ENCODE measurements around the gene TMEM266.

DNA sequence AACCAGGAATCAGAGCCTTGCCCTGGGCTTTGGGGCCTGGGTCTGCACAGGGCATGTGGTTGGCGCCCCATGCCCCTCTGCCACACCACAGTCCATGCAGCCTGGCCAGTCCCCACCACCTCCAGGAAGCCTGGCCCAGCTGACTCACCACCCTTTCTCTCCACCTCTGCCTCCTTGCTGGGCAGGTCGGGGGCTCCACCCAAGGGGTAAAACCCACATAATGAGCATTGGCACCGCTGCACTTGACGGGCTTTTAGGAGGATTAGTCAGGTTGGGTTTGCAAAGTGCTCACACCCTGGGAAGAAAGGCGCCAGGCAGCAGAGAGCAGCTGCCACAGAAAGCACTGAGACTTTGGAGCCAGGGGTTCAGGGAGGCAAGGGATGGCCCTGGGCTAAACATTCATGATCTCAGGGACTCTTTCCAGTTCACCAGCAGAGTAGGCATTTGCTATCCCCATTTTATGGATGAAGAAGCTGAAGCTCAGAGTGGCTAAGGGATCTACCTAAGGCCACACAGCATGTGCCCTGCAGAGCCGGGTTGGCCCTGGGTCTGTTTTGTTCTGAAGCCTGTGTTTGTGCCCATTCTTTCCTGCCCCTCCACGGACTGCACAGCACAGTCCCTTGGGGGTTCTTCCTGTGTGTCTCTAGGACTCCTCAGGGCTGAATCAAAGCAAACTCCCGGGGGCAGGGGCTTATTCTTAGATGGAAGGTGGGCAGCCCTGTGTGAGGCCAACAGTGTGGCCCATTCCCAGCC is 138.1 kb downstream of the TMEM266 start:
- TF ChIP-seq, protein P1, sequence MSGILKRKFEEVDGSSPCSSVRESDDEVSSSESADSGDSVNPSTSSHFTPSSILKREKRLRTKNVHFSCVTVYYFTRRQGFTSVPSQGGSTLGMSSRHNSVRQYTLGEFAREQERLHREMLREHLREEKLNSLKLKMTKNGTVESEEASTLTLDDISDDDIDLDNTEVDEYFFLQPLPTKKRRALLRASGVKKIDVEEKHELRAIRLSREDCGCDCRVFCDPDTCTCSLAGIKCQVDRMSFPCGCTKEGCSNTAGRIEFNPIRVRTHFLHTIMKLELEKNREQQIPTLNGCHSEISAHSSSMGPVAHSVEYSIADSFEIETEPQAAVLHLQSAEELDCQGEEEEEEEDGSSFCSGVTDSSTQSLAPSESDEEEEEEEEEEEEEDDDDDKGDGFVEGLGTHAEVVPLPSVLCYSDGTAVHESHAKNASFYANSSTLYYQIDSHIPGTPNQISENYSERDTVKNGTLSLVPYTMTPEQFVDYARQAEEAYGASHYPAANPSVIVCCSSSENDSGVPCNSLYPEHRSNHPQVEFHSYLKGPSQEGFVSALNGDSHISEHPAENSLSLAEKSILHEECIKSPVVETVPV (CRISPR knock-in tag; IDR thresholded peaks at IDR 0.05) = no peak
- TF ChIP-seq, protein P2, sequence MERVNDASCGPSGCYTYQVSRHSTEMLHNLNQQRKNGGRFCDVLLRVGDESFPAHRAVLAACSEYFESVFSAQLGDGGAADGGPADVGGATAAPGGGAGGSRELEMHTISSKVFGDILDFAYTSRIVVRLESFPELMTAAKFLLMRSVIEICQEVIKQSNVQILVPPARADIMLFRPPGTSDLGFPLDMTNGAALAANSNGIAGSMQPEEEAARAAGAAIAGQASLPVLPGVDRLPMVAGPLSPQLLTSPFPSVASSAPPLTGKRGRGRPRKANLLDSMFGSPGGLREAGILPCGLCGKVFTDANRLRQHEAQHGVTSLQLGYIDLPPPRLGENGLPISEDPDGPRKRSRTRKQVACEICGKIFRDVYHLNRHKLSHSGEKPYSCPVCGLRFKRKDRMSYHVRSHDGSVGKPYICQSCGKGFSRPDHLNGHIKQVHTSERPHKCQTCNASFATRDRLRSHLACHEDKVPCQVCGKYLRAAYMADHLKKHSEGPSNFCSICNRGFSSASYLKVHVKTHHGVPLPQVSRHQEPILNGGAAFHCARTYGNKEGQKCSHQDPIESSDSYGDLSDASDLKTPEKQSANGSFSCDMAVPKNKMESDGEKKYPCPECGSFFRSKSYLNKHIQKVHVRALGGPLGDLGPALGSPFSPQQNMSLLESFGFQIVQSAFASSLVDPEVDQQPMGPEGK (CRISPR knock-in tag; IDR thresholded peaks at IDR 0.05; ENCODE audit: borderline replicate concordance) = no peak
- TF ChIP-seq ZFP3 (CRISPR knock-in tag; IDR thresholded peaks at IDR 0.05) (no peak), CSDC2 (CRISPR knock-in tag; IDR thresholded peaks at IDR 0.05) (no peak), ISL1 (CRISPR knock-in tag; IDR thresholded peaks at IDR 0.05) (no peak), ESRRG (CRISPR knock-in tag; IDR thresholded peaks at IDR 0.05) (no peak), OSR1 (CRISPR knock-in tag; IDR thresholded peaks at IDR 0.05) (no peak), SNAI2 (CRISPR knock-in tag; IDR thresholded peaks at IDR 0.05) (no peak), GLIS3 (CRISPR knock-in tag; IDR thresholded peaks at IDR 0.05) (no peak), ZFP30 (CRISPR knock-in tag; IDR thresholded peaks at IDR 0.05) (no peak)
- TF ChIP-seq, protein P3, sequence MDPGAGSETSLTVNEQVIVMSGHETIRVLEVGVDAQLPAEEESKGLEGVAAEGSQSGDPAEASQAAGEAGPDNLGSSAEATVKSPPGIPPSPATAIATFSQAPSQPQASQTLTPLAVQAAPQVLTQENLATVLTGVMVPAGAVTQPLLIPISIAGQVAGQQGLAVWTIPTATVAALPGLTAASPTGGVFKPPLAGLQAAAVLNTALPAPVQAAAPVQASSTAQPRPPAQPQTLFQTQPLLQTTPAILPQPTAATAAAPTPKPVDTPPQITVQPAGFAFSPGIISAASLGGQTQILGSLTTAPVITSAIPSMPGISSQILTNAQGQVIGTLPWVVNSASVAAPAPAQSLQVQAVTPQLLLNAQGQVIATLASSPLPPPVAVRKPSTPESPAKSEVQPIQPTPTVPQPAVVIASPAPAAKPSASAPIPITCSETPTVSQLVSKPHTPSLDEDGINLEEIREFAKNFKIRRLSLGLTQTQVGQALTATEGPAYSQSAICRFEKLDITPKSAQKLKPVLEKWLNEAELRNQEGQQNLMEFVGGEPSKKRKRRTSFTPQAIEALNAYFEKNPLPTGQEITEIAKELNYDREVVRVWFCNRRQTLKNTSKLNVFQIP (CRISPR knock-in tag; IDR thresholded peaks at IDR 0.05; ENCODE audit: borderline replicate concordance, low read depth) = no peak
- TF ChIP-seq, protein P4, sequence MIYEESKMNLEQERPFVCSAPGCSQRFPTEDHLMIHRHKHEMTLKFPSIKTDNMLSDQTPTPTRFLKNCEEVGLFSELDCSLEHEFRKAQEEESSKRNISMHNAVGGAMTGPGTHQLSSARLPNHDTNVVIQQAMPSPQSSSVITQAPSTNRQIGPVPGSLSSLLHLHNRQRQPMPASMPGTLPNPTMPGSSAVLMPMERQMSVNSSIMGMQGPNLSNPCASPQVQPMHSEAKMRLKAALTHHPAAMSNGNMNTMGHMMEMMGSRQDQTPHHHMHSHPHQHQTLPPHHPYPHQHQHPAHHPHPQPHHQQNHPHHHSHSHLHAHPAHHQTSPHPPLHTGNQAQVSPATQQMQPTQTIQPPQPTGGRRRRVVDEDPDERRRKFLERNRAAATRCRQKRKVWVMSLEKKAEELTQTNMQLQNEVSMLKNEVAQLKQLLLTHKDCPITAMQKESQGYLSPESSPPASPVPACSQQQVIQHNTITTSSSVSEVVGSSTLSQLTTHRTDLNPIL (CRISPR knock-in tag; IDR thresholded peaks at IDR 0.05; ENCODE audit: low read depth) = no peak
